ENCODE measurements around the gene LANCL1.

LANCL1 gene

DNA sequence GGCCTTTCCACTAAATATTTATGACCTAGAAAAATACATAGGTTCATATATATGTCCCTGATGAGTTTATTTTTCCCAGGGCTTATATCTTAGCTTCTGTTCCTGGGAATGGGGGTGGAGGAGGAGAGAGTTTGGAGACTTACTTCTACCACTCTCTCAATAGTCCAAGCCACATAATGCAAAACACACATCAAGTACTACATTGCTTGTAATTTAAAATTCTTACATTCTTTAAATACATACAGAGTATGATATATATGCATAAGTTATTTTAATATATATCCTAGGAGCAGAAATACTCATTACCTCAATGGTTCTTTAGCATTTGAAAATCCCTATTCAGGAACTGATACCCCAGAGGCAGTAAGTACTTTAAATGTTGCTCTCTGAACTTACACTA, 88.4 kb downstream of the LANCL1 start:
- no peak for DNase-seq

DNA sequence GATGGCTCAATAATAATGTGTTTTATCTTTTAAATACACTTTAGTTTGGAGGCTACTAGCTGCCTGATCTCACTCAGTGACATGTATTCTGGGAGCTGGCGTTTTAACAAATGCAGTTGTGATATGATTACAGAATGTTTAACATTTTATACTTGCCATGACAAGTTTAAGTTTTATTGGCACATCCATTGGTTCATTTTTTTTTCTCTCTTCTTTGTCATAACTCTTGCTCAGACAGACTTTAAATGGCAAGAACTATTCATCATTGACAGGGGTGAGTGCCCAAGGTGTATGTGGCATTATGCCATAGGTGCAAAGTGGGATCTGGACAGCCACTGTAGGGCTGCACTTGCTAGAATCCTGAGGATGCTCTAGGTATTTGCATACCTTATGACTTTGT, 89.5 kb downstream of the LANCL1 start:
- no peak for DNase-seq
